Mesenteric fat pad (tissue), 1 donor: ENCODE data around the gene PACRG. TPM values are rescaled to one million over a fixed set of nuclear protein-coding genes. Genes with fewer than 3 reads are reported as not detected.

Experiments
- DNase-seq: peaks from one replicate; pipeline ENCODE4 v3.0.0-alpha.2; 2020; ENCODE audit warnings: low spot score
- total RNA-seq: library from RNA; stranded (reverse); fragmentation: NEBNext Ultra II Directional; extraction: Animal tissue kit (Norgen Biotek cat#: 25700); gene quantifications from one replicate; pipeline ENCODE4 v1.2.1, GENCODE V29; 2021
- donor health status: DM: yes; HTN: yes; CAD: no.

Gene PACRG
- total RNA-seq, 1 donor from 2014 or later, result not detected

DNA sequence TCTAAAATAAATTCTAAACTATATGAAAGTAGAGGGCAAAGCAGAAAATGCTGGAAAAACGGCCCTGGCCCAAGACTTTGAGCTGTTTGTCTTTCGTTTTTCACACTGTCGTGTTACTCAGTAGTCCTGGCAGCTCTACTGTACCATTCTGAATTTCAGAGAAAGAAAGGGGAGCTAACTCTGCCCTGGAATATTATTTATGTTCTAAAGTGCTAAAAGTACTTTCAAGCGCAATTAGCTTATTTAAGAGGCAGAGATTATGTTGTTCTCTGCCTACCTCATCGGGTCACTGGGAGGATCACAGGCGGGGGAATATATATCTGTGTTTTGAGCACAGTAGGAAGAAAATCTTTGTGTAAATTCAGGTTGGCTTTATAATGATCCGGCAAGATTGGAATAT lies 534.3 kb downstream of the PACRG start:
- DNase-seq, result no peak

GRCh38 chr6:163263196-163263595 lies 535.4 kb downstream of the PACRG start:
- no peak for DNase-seq

GRCh38 chr6:163263998-163264661 lies 536.4 kb downstream of the PACRG start:
- no peak for DNase-seq

- no peak for DNase-seq
These were observed 536.9 kb downstream of the PACRG start for GRCh38 chr6:163264662-163265035.

DNA sequence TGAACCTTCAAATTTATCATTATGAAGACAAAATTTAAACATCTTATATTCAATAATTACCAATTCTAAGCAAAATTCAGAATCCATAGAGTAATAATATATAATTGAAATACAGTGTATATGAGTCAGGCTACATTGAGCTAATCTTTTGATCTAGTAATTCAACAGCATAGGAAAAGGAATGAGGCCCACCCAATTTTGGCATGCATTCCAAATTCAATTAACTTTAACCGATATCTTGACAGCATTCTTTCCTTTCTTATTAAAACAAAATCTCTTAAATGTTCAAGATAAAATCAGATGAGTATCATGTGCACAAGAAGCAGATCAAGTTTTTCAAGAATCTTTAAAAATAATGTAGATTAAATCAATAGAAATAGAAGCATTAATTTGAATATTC lies 553.9 kb downstream of the PACRG start:
- no peak for DNase-seq

- no peak for DNase-seq
These were observed 554.9 kb downstream of the PACRG start for GRCh38 chr6:163282672-163283071.

DNA sequence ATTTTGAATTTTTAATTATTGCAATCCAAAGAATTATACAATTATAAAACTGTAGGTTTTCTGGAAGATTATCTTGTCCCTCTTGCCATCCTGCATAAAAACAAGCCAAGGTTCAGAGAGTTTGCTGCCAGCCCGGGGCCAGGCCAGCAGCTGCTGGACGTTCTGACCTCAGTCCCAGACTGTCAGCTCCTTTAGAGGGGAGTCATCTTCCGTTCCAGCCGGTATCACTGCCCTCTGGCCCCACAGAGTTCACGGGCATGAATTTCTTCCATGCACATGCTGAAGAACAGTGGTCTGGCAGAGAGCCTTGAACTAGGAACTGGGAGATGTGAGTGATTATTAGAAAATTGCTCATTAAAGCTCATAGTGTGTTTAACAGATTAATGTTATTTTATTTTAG lies 556.4 kb downstream of the PACRG start:
- DNase-seq, result no peak

DNA sequence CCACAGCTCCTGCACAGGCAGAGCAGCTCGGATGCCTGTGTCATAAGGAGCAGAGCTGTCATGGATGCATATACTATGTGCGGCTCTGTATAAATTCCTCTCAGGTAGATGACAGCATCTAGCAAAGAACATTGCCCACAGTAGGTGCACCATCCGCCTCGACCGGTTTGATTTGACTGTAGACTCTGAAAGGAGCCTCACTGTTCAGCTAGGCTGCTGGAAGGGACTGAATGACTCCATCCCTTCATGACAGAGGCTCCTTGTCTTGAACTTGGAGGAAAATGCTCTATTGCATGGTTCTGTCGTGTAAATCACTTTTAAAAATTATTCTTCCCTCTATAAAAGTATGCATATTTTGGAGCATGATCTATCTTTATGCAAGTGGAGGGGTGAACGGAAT lies 557.9 kb downstream of the PACRG start:
- DNase-seq, result no peak

- DNase-seq, result no peak
These were observed 559.9 kb downstream of the PACRG start for GRCh38 chr6:163287626-163288025.

GRCh38 chr6:163288066-163288465 lies 560.3 kb downstream of the PACRG start:
- DNase-seq, result no peak

GRCh38 chr6:163288915-163289314 lies 561.1 kb downstream of the PACRG start:
- no peak for DNase-seq

GRCh38 chr6:163289447-163289846 lies 561.7 kb downstream of the PACRG start:
- no peak for DNase-seq

- no peak for DNase-seq
These were observed 562.9 kb downstream of the PACRG start for GRCh38 chr6:163290545-163291274.

DNA sequence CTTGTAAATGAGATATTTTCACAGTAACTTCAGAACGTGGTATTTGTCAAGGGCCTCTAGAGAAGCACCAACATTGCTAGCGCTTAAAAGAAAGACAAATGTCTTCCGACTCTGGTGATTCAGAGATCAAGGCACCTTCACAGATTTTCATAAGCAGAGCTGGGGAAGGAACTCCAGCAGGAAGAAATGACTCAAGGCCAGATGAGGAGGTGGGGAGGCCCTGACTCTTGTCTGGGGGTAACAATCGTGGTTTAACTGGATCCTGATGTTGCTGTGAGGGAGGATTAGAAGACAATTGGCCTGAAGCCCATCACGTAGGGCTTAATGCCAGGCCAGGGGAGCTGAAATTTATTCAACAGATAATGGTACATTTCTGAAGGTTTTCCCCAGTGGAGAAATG lies 563.8 kb downstream of the PACRG start:
- no peak for DNase-seq

DNA sequence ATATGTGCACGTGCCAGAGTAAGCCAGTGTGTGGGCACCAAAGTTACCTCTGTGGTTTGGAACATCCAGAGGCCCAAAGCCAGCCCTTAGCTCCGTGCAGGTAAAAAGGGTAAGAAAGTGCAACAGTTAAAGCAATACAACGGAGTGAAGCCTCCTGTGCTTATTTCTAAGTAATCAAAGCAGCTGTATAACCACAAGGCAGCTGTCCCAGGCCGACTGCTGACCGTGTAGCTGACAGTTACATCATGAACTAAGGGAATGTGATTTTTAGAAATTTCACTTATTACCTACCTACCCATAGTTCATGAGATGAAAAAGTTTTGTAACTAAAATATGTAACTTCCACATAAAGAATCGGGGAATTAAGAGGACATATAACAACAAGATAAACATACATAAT lies 565.5 kb downstream of the PACRG start:
- DNase-seq, result no peak

GRCh38 chr6:163294734-163295133 lies 567.0 kb downstream of the PACRG start:
- no peak for DNase-seq

- DNase-seq, result no peak
These were observed 569.2 kb downstream of the PACRG start for GRCh38 chr6:163296835-163297519.

- DNase-seq, result no peak
These were observed 570.5 kb downstream of the PACRG start for GRCh38 chr6:163298079-163298830.

DNA sequence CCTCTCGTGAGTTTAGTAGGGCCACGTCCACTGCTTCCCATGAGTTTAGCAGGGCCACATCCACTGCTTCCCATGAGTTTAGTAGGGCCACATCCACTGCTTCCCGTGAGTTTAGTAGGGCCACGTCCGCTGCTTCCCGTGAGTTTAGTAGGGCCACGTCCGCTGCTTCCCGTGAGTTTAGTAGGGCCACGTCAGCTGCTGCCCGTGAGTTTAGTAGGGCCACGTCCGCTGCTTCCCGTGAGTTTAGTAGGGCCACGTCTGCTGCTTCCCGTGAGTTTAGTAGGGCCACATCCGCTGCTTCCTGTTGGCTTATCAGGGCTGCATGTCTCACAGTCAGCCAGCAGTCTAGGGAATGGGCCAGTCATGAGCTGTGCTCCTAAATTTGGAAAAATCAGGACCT lies 573.1 kb downstream of the PACRG start:
- no peak for DNase-seq

GRCh38 chr6:163301726-163302635 lies 574.2 kb downstream of the PACRG start:
- DNase-seq, result no peak

DNA sequence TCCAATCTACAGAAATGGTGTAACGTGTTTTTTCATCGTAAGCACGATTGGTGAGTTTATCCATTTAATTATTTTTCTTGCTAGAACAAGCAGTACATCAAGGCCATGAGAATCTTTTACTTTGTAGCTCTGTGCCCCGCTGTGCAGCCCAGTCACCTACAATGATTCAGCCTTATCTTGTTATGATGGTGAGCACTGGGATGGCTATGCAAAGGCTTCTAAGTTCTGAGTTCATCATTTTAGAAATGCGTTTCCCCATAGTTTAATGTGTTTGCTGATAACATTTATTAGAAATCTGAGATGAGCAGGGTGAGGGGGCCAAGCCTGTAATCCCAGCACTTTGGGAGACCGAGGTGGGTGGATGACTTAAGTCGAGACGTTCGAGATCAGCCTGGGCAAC lies 575.0 kb downstream of the PACRG start:
- no peak for DNase-seq
